Activated CD8-positive, alpha-beta memory T cell treated with anti-CD3 and anti-CD28 coated beads, Interleukin-2, amount 50 U/mL, for 1 hour (primary cell): ENCODE results near the gene PIN4.
"Not testable (repeated sequence)": the region's sequence is repeated elsewhere in the genome, so short reads cannot be mapped to it uniquely, and the experiment has no call there.

Experiments
- DNase-seq: peaks from one replicate; pipeline ENCODE4 v3.0.0-alpha.2; 2020; ENCODE audit errors: extremely low read depth

The PIN4 gene

GRCh38 chrX:72181178-72182125 lies at the start of gene PIN4:
TSS of gene PIN4 (plus strand) at chrX:72181757. CDS start at chrX:72181786, 29 bp downstream.
- peak; percentile 68 for DNase-seq

GRCh38 chrX:72132456-72132855 lies 49.1 kb upstream of the PIN4 start:
- no peak for DNase-seq

GRCh38 chrX:72133851-72134546 lies 47.6 kb upstream of the PIN4 start:
- no peak for DNase-seq

- no peak for DNase-seq
Measured at GRCh38 chrX:72137846-72138495, 43.6 kb upstream of the PIN4 start.

GRCh38 chrX:72139538-72139937 lies 42.0 kb upstream of the PIN4 start:
- DNase-seq: no peak

GRCh38 chrX:72141372-72142004 lies 40.1 kb upstream of the PIN4 start:
- DNase-seq: no peak

- no peak for DNase-seq
Measured at GRCh38 chrX:72142094-72142793, 39.3 kb upstream of the PIN4 start.

- no peak for DNase-seq
Measured at GRCh38 chrX:72142794-72143608, 38.6 kb upstream of the PIN4 start.

- DNase-seq: no peak
Measured at GRCh38 chrX:72143609-72143907, 38.0 kb upstream of the PIN4 start.

GRCh38 chrX:72145181-72145580 lies 36.4 kb upstream of the PIN4 start:
- DNase-seq: no peak

- DNase-seq: no peak
Measured at GRCh38 chrX:72146527-72146926, 35.0 kb upstream of the PIN4 start.

- no peak for DNase-seq
Measured at GRCh38 chrX:72158773-72159172, 22.8 kb upstream of the PIN4 start.

GRCh38 chrX:72159769-72160168 lies 21.8 kb upstream of the PIN4 start:
- DNase-seq: no peak

- no peak for DNase-seq
Measured at GRCh38 chrX:72165551-72165950, 16.0 kb upstream of the PIN4 start.

- DNase-seq: no peak
Measured at GRCh38 chrX:72169008-72169728, 12.4 kb upstream of the PIN4 start.

GRCh38 chrX:72176289-72176688 lies 5.3 kb upstream of the PIN4 start:
- DNase-seq: not testable (repeated sequence)

- DNase-seq: no peak
Measured at GRCh38 chrX:72176981-72177380, 4.6 kb upstream of the PIN4 start.

- no peak for DNase-seq
Measured at GRCh38 chrX:72180539-72180938, 1.0 kb upstream of the PIN4 start.

- DNase-seq: no peak
Measured at GRCh38 chrX:72182924-72183323, 1.4 kb downstream of the PIN4 start.
